Measurements from ENCODE around the gene WWOX.

DNA sequence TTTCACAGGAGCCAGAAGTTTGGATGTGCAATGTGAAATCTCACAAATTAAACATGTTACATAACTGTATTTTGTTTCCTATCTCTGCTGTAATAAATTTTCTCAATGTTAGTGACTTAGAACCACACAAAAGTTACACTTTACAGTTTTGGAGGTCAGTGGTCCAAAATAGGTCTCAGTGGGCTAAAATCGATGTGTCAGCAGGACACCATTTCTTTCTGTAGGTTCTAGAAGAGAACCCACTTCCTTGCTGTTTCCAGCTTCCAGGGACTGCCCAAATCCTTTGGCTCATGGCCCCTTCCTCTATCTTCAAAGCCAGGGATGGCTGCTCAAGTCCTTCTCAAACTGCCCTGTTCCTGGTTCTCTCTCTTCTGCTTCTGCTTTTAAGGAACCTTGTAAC lies 252.7 kb downstream of the WWOX start:
- TF ChIP-seq EZH2 (IDR thresholded peaks at IDR 0.05) (no peak), POLR2AphosphoS5 (IDR thresholded peaks at IDR 0.05; ENCODE audit: borderline replicate concordance, low read depth, low read length) (no peak), FOXP2 (optimal IDR thresholded peaks at IDR 0.05; ENCODE audit: control extremely low read depth, extremely low read length, insufficient read depth) (no peak)

Data from SK-N-MC (cell line).